ENCODE measurements around the gene BPIFA2. TPM values are rescaled to one million over a fixed set of nuclear protein-coding genes. Genes with fewer than 3 reads are reported as not detected.

The BPIFA2 gene
- total RNA-seq, 1 experiment from 2014 or later = not detected

- Histone ChIP-seq H2AFZ (ENCODE audit: low read length) (no peak overlapping the region), H3K9me3 (ENCODE audit: low read length) (no peaks in the 10 kb centered on the region), H3K4me3 (ENCODE audit: low read length) (no peak overlapping the region), H3F3A (ENCODE audit: low read length, unreplicated experiment) (no peaks in the 10 kb centered on the region), H4K20me1 (ENCODE audit: low read length) (no peaks in the 10 kb centered on the region), H3K27me3 (ENCODE audit: low read length) (peaks cover 42% of the 10 kb centered on the region), H3K9me2 (replicated peaks; ENCODE audit: low read length) (no peaks in the 10 kb centered on the region), H3K9ac (ENCODE audit: low read length) (no peak overlapping the region), H3K79me2 (ENCODE audit: low read length) (no peaks in the 10 kb centered on the region), H3K27ac (ENCODE audit: low read length) (no peak overlapping the region), H3K4me1 (ENCODE audit: insufficient read depth, low read length) (no peaks in the 10 kb centered on the region), H3K4me2 (ENCODE audit: low read length) (no peak overlapping the region), H3K36me3 (ENCODE audit: low read depth, low read length) (no peaks in the 10 kb centered on the region)
- TF ChIP-seq CTCF (conservative IDR thresholded peaks at IDR 0.05; ENCODE audit: low read depth, low read length) (no peak), EZH2phosphoT487 (IDR thresholded peaks at IDR 0.05; ENCODE audit: borderline replicate concordance, low read length) (no peak), EZH2 (IDR thresholded peaks at IDR 0.05; ENCODE audit: low read length, unreplicated experiment) (no peak)
- POLR2A ChIA-PET (ENCODE audit: unreplicated experiment) = no interaction called here
- intact Hi-C loops (cut with micrococcal nuclease) = no loop called here
- CTCF ChIA-PET = no interaction called here
- no TSS peak for BruUV-seq (replicated peaks)
- ATAC-seq = no peak
- DNase-seq = no peak
Observed at GRCh38 chr20:33191955-33192354, 24.0 kb downstream of the BPIFA2 start.

DNA sequence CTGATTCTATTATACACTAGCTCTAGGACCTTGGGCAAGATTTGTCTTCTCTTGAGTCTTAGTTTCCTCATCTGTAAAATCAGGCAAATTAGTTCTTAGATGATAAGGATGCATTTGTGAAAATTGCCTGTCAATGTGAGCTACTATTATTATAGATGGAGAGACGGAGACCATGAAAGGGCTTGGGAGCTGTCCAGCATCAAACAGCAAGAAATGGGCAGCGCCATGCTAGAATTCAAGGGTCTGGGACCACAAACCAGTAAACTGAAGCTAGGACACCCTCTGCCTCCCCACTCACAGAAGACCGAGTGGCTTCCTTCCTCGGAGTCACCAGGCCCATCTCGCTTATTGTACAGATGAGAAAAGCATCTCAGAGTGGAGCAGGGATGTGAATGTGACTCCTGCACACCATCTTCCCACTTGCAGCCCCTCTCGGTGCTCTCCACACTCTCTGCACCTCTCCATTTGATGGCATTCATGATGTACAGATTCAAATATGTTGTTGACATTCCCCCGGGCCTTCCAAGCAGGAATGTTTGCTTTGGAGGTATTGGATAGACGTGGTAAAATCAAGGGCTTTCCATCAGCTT is 25.0 kb downstream of the BPIFA2 start:
- Histone ChIP-seq H3K27me3 (ENCODE audit: low read length) (peaks cover 52% of the 10 kb centered on the region), H3K4me1 (ENCODE audit: insufficient read depth, low read length) (no peaks in the 10 kb centered on the region), H2AFZ (ENCODE audit: low read length) (no peak overlapping the region), H3F3A (ENCODE audit: low read length, unreplicated experiment) (no peaks in the 10 kb centered on the region), H3K4me2 (ENCODE audit: low read length) (no peak overlapping the region), H3K36me3 (ENCODE audit: low read depth, low read length) (no peaks in the 10 kb centered on the region), H3K9me3 (ENCODE audit: low read length) (no peaks in the 10 kb centered on the region), H3K27ac (ENCODE audit: low read length) (no peak overlapping the region), H3K79me2 (ENCODE audit: low read length) (no peaks in the 10 kb centered on the region), H3K9me2 (replicated peaks; ENCODE audit: low read length) (no peaks in the 10 kb centered on the region), H3K4me3 (ENCODE audit: low read length) (no peak overlapping the region), H3K9ac (ENCODE audit: low read length) (no peak overlapping the region), H4K20me1 (ENCODE audit: low read length) (no peaks in the 10 kb centered on the region)
- ChIA-PET CTCF (no interaction called here), POLR2A (ENCODE audit: unreplicated experiment) (no interaction called here)
- ATAC-seq (no peak), DNase-seq (no peak)
- intact Hi-C loops (cut with micrococcal nuclease) = no loop called here
- TF ChIP-seq CTCF (conservative IDR thresholded peaks at IDR 0.05; ENCODE audit: low read depth, low read length) (no peak), EZH2phosphoT487 (IDR thresholded peaks at IDR 0.05; ENCODE audit: borderline replicate concordance, low read length) (no peak), EZH2 (IDR thresholded peaks at IDR 0.05; ENCODE audit: low read length, unreplicated experiment) (no peak)
- BruUV-seq (replicated peaks) = no TSS peak

GRCh38 chr20:33199026-33199425 is 31.1 kb downstream of the BPIFA2 start:
- no peaks in the 10 kb centered on the region for H3K4me1 ChIP-seq (ENCODE audit: insufficient read depth, low read length)
- intact Hi-C loops (cut with micrococcal nuclease) = no loop called here
- BruUV-seq (replicated peaks) = no TSS peak
- no peaks in the 10 kb centered on the region for H4K20me1 ChIP-seq (ENCODE audit: low read length)
- no peak overlapping the region for H3K27ac ChIP-seq (ENCODE audit: low read length)
- ATAC-seq (no peak), DNase-seq (no peak)
- H3K79me2 ChIP-seq (ENCODE audit: low read length) = no peaks in the 10 kb centered on the region
- H3K36me3 ChIP-seq (ENCODE audit: low read depth, low read length) = no peaks in the 10 kb centered on the region
- ChIA-PET POLR2A (ENCODE audit: unreplicated experiment) (no interaction called here), CTCF (no interaction called here)
- no peak overlapping the region for H3K4me3 ChIP-seq (ENCODE audit: low read length)
- no peak overlapping the region for H3K4me2 ChIP-seq (ENCODE audit: low read length)
- H3K27me3 ChIP-seq (ENCODE audit: low read length) = peaks cover 82% of the 10 kb centered on the region
- no peak overlapping the region for H2AFZ ChIP-seq (ENCODE audit: low read length)
- no peaks in the 10 kb centered on the region for H3F3A ChIP-seq (ENCODE audit: low read length, unreplicated experiment)
- H3K9me3 ChIP-seq (ENCODE audit: low read length) = no peaks in the 10 kb centered on the region
- no peaks in the 10 kb centered on the region for H3K9me2 ChIP-seq (replicated peaks; ENCODE audit: low read length)
- H3K9ac ChIP-seq (ENCODE audit: low read length) = no peak overlapping the region
- no peak for TF ChIP-seq EZH2 (IDR thresholded peaks at IDR 0.05; ENCODE audit: low read length, unreplicated experiment)
- no peak for TF ChIP-seq EZH2phosphoT487 (IDR thresholded peaks at IDR 0.05; ENCODE audit: borderline replicate concordance, low read length)
- no peak for TF ChIP-seq CTCF (conservative IDR thresholded peaks at IDR 0.05; ENCODE audit: low read depth, low read length)

Measured in PC-3 (cell line).